Amniotic stem cell (primary cell): ENCODE data around the gene CUBN.

Experiments
- DNase-seq: peaks from one replicate; lab custom pipeline; 2025; lab: John Stamatoyannopoulos, UW

The CUBN gene

GRCh38 chr10:16916496-16916895 is 213.1 kb downstream of the CUBN start:
- no peak for DNase-seq

- DNase-seq: no peak
Observed at GRCh38 chr10:16915300-16915699, 214.3 kb downstream of the CUBN start.

- no peak for DNase-seq
Observed at GRCh38 chr10:16913266-16913665, 216.3 kb downstream of the CUBN start.

DNA sequence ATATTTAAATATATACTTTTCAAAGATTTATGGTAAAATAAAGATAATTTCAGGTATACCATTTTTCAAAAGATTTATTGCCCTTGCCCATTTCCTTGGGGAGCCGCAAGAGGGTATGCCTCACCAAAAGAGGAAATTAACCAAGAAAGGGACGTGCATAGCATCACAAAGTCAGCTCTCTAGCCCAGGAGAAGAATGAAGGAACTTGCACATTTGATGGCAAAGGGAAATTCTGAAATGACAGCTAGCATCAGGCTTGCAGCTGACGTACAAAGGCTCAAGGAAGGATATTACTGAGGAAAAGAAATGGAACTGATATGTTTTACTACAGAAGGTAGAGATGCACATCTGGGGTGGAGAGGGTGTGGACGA is 218.8 kb downstream of the CUBN start:
- DNase-seq: no peak

DNA sequence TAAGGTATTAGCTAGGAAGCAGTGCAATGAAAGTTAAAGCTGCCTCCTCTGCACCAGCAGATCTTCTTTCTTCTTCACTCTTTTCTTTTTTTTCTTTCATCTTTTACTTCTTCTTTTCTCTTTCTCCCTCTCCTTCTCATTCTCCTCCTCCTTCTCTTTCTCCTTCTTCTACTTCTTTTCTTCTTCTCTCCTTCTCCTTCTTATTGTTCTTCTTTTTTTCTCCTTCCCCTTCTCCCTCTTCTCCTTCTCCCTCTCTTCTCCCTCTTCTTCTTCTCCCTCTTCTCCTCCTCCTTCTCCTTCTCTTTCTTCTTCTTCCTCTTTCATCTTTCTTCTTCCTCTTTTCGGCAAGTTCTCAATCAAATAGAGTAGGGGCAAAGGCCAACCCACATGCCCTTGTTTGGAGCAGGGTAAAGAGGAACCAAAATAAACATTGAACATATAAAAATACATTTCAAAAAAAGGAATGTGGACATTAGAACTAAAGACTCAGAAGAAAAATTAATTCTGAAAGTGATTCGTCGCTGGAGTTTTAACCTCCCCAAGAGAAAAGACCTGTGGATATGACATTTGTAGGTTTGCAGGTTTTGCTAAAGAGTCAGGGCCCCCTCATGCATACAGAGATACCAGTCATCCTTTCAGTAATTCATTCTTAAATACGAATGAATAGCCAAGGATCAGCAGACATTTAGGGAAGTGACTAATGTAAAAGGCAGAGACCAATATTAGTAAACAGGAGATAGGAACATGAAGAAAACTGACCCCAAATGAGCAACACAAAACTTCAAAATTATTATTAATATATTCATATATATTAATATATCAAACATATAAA is 219.4 kb downstream of the CUBN start:
- DNase-seq: no peak

DNA sequence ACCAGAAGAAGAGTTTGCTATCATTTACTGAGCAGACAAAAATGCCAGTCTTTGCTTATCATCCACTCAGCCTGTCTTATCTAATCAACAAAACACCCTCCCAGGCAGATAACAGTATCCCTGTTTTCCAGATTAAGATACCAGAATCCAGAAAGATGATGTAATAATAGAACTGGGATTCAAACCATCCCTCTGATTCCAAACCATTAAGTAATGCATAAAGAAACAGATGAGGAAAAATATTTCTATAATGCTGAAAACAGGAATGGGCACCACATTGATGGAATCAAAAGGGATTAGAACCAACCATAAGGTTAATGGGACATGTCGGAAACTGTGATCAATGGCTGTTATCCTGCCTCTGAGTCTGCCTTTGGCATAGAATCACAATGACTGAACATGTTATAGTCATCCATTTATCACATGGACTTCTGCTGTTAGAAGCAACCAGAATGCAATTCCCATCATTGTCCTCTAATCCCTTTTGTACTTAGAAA is 220.3 kb downstream of the CUBN start:
- no peak for DNase-seq

- no peak for DNase-seq
Observed at GRCh38 chr10:16907687-16908086, 221.9 kb downstream of the CUBN start.

- DNase-seq: no peak
Observed at GRCh38 chr10:16905320-16905719, 224.3 kb downstream of the CUBN start.

DNA sequence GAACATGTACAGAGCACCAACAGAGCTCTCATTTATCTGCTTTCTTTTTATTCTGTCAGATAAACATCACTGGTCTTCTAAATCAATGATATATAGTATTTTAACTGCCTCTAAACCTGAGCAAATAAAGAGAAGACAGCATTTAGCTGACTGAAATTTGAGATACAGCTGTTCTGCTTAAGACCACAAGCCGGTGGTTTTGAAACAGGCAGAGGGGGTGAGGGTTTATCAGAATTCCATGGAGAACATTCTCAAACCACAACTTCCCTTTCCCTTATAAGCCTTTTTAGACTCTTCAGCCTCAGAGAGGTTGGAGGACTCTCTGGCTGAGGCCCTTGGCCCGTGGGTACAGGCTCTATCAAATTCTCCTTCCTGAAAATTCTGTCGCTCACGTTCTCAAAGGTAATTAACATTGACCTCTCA is 225.0 kb downstream of the CUBN start:
- DNase-seq: no peak

- no peak for DNase-seq
Observed at GRCh38 chr10:16904049-16904448, 225.6 kb downstream of the CUBN start.

- no peak for DNase-seq
Observed at GRCh38 chr10:16902606-16903005, 227.0 kb downstream of the CUBN start.

GRCh38 chr10:16901106-16901505 is 228.5 kb downstream of the CUBN start:
- no peak for DNase-seq

DNA sequence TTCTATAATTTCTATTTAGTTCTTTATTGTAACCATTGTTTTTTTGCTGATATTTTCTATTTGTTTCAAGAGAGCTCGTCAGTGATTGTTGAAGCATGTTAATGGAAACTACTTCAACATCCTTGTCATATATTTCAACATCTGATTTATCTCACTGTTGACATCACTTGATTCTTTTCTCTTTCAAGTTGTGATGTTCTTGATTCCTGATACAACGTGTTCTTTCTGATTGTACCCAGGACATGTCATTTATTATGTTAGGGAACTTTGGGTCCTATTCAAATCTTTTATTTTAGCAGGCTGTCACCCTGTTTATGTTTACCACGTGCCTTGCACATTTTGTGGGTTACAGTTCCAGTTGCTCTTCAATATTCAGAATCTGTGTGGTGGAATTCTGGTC is 232.6 kb downstream of the CUBN start:
- no peak for DNase-seq

DNA sequence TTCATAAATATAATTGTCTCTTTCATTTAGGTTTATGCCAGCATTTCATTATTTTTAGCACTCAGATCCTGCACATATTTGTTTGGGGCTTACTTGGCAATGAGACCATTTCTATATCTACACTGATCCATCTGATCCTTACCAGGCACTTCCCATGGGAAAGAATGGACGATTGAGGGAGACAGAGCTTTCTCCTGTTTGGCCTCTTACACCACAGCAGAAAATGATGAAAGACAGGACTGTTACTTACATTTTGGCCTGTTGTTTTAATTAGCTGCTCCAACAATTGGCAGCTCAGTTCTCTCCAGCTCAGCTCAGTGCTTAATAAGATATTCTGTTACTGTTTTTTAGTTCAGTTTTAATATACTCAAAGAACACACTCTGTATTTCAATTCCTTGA is 234.8 kb downstream of the CUBN start:
- DNase-seq: no peak

GRCh38 chr10:16893664-16894063 is 235.9 kb downstream of the CUBN start:
- DNase-seq: no peak

- DNase-seq: no peak
Observed at GRCh38 chr10:16891375-16892313, 238.0 kb downstream of the CUBN start.

DNA sequence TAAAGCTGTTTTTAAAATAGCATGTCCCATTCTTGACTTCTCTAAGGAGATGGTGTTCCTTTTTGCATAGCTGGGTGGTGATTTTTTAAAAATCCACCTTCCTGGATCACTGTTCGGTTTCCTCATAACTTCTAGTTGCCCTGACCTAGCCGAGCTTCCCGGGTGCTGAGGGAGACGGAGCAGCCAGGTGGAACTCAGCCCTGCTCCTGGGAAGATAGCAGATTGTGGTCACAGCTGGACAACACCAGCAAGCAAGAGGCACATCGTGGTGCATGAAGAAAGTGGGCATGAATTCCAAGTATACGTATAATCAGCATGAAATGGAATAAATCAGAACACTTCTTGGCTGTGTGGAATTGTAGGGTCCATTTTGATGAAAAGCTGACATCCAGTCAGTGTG is 238.9 kb downstream of the CUBN start:
- DNase-seq: no peak

- DNase-seq: peak; percentile 59
Observed at GRCh38 chr10:16887565-16887964, 242.0 kb downstream of the CUBN start.

DNA sequence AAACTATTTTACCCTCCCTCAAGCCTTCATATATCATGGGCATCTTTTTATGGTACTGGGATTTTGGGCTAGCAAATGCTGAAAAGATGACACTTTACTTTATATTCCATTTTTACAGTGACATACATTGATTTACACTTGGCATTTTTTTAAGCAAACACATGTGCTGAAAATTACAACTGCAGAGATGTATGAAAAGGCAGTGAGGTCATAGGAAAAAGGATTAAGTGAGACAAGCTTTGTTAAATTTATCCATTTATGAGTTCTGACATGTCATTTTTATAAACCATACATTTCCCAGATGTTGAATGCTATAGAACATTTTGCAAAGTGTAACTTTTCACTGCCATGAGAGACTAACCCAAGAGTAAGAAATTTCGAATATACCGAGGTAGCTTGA is 243.6 kb downstream of the CUBN start:
- no peak for DNase-seq

DNA sequence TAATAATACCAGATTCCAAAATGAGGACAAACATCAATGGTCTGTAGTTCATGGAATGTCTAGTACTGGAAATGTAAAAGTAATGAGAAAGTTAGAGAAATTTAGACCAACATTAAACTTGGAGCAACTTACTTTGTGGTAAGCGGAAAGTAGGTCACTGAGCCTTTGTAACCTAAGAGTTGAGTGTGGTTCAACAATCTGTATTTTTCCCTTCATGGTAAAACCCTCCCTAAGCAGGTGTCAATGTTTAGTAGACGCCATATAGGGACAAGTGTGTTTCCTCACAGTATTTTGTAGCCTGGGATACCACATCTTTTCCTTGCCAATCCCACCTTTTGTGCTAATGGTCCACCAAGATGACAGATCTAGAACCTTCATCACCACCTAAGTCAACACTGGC is 245.1 kb downstream of the CUBN start:
- no peak for DNase-seq

GRCh38 chr10:16883084-16883483 is 246.5 kb downstream of the CUBN start:
- no peak for DNase-seq

DNA sequence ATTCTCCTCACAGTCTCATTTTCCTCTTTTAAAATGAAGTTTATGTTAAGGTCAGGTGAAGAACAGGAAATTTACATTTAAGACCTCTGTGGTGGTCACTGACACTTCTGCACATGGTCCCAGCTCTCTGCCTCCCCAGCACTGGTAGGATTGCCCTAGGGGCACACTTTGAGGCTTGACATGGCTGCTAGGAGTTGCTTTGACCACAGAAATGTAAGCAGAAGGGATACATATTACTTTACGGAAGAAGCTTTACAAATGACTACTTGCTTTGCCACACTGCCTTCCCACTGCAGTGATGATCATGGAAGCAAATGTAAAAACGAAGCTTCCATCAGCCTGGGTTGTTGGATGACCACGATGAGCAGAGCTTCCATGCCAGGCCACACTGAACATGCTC is 259.3 kb downstream of the CUBN start:
- no peak for DNase-seq

GRCh38 chr10:16867990-16868389 is 261.6 kb downstream of the CUBN start:
- no peak for DNase-seq
